Measurements from ENCODE around the gene RSRC1. TPM values are rescaled to one million over a fixed set of nuclear protein-coding genes. Genes with fewer than 3 reads are reported as not detected.

The RSRC1 gene
- total and polyA plus RNA-seq, 7 donors, result 12.9 to 27.2 (median 19.7) TPM

DNA sequence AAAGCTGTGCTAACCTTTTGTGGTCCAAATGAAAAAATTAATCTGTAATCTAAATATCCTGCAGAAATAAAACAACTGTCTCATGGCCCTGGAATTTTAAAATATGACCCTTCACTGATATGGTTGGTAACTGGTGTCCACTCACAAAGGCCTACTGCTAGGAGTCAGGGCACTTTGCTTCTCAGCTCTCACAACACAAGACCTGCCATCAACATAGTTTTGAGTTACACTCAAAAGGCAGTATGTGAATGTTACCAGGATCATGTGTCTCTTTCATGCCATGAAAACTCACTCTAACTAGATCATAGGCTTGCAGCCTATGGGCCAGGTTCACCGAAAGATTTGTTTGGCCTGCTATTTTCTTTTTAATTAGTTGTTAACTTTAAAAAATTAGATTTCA lies 451.1 kb downstream of the RSRC1 start:
- H3K9me3 ChIP-seq, result no peaks in the 10 kb centered on the region
- ATAC-seq (peak in 3 of 4 donors; percentile 42 to 81 (median 66)), DNase-seq (no peak)
- intact Hi-C loops (cut with DNase I), result no loop called here
- peaks cover 12% of the 10 kb centered on the region for H3K4me1 ChIP-seq
- H3K4me3 ChIP-seq, result no peak overlapping the region
- H3K27ac ChIP-seq, result peak overlapping the region; percentile 53
- 26 to 76% (median 35%) methylated on average over 1 of the region's 1 CpG for WGBS, 3 donors
- no peaks in the 10 kb centered on the region for H3K27me3 ChIP-seq (ENCODE audit: insufficient read depth in 3 of 3, low read length in 2 of 3)
- no peaks in the 10 kb centered on the region for H3K36me3 ChIP-seq (ENCODE audit: insufficient read depth in 1 of 2, low read depth in 1 of 2)
- TF ChIP-seq, protein P1, sequence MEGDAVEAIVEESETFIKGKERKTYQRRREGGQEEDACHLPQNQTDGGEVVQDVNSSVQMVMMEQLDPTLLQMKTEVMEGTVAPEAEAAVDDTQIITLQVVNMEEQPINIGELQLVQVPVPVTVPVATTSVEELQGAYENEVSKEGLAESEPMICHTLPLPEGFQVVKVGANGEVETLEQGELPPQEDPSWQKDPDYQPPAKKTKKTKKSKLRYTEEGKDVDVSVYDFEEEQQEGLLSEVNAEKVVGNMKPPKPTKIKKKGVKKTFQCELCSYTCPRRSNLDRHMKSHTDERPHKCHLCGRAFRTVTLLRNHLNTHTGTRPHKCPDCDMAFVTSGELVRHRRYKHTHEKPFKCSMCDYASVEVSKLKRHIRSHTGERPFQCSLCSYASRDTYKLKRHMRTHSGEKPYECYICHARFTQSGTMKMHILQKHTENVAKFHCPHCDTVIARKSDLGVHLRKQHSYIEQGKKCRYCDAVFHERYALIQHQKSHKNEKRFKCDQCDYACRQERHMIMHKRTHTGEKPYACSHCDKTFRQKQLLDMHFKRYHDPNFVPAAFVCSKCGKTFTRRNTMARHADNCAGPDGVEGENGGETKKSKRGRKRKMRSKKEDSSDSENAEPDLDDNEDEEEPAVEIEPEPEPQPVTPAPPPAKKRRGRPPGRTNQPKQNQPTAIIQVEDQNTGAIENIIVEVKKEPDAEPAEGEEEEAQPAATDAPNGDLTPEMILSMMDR (IDR thresholded peaks at IDR 0.05), result no peak

DNA sequence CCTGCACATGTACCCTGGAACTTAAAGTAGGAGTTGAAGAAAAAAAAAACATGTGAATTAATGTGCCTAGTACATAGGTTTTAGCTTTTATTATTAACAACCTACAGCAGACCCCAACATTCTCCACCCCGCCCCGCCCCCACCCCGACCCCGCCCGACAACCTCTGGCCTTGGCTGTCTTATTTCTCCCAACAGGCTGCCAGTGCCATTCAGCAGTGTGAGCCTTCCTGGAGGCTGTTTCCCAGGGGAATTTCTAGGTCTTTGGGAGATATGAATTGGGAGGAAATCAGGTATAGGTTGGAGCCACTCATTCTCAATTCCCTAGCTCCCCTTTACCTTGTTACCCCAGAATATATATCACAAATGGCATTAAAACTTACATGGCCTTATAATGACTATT lies 452.8 kb downstream of the RSRC1 start:
- no peak for ATAC-seq
- peaks cover 12% of the 10 kb centered on the region for H3K4me1 ChIP-seq
- WGBS, 3 donors, result 86 to 87% (median 87%) methylated on average over 5 of the region's 5 CpGs
- H3K36me3 ChIP-seq (ENCODE audit: insufficient read depth in 1 of 2, low read depth in 1 of 2), result no peaks in the 10 kb centered on the region
- no peak overlapping the region for H3K27ac ChIP-seq
- intact Hi-C loops (cut with DNase I), result no loop called here
- TF ChIP-seq, protein P1 (IDR thresholded peaks at IDR 0.05), result no peak
- DNase-seq, result no peak
- H3K27me3 ChIP-seq (ENCODE audit: insufficient read depth in 3 of 3, low read length in 2 of 3), result no peaks in the 10 kb centered on the region
- H3K9me3 ChIP-seq, result no peaks in the 10 kb centered on the region
- no peak overlapping the region for H3K4me3 ChIP-seq

DNA sequence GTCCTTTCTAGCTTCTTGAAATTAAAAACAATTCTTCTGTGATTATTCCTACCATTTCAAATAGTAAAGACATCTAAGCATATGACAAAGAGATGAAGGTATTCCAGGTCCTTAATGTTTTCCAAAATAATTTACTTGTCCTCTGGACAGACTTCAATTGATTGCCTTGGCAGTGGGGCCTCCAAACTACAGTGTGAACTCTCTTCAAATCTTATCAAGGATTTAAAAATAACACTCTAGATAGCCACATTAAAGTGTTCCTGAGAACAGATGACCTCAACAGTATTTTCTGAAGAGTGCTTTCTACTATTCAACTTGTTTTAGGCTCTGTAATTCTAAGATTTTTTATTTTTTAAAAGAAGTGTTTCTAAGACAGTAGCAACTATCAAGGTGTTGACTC lies 453.2 kb downstream of the RSRC1 start:
- no peak for DNase-seq
- H3K27ac ChIP-seq, result no peak overlapping the region
- peaks cover 12% of the 10 kb centered on the region for H3K4me1 ChIP-seq
- no peak overlapping the region for H3K4me3 ChIP-seq
- intact Hi-C loops (cut with DNase I), result no loop called here
- TF ChIP-seq, protein P1 (IDR thresholded peaks at IDR 0.05), result no peak
- H3K9me3 ChIP-seq, result no peaks in the 10 kb centered on the region
- no peak for ATAC-seq
- no peaks in the 10 kb centered on the region for H3K27me3 ChIP-seq (ENCODE audit: insufficient read depth in 3 of 3, low read length in 2 of 3)
- H3K36me3 ChIP-seq (ENCODE audit: insufficient read depth in 1 of 2, low read depth in 1 of 2), result no peaks in the 10 kb centered on the region

DNA sequence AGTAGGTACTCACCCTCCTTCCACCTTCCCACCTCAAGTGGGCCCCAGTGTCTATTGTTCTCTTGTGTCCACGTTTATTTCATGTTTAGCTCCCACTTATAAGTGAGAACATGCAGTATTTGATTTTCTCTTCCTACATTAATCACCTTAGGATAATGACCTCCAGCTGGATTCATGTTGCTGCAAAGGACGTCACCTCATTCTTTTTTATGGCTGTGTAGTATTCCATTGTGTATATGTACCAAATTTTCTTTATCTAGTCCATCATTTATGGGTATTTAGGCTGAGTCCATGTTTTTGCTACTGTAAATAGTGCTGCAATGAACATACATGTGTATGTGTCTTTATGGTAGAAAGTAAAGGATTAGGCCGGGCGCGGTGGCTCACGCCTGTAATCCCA lies 455.2 kb downstream of the RSRC1 start:
- Histone ChIP-seq H3K4me1 (peaks cover 15% of the 10 kb centered on the region), H3K9me3 (no peaks in the 10 kb centered on the region), H3K36me3 (ENCODE audit: insufficient read depth in 1 of 2, low read depth in 1 of 2) (no peaks in the 10 kb centered on the region), H3K27ac (no peak overlapping the region), H3K4me3 (no peak overlapping the region), H3K27me3 (ENCODE audit: insufficient read depth in 3 of 3, low read length in 2 of 3) (no peaks in the 10 kb centered on the region)
- ATAC-seq (no peak), DNase-seq (no peak)
- intact Hi-C loops (cut with DNase I), result no loop called here
- WGBS, 3 donors, result 93 to 96% (median 95%) methylated on average over 6 of the region's 6 CpGs
- TF ChIP-seq, protein P1 (IDR thresholded peaks at IDR 0.05), result no peak

GRCh38 chr3:158568784-158569183 lies 458.9 kb downstream of the RSRC1 start:
- Histone ChIP-seq H3K4me1 (peaks cover 9% of the 10 kb centered on the region), H3K36me3 (ENCODE audit: insufficient read depth in 1 of 2, low read depth in 1 of 2) (no peaks in the 10 kb centered on the region), H3K9me3 (no peaks in the 10 kb centered on the region), H3K27ac (peak overlapping the region; percentile 86), H3K4me3 (no peak overlapping the region), H3K27me3 (ENCODE audit: insufficient read depth in 3 of 3, low read length in 2 of 3) (no peaks in the 10 kb centered on the region)
- ATAC-seq (no peak), DNase-seq (no peak)
- TF ChIP-seq, protein P1 (IDR thresholded peaks at IDR 0.05), result no peak
- intact Hi-C loops (cut with DNase I), result no loop called here
- WGBS, 3 donors, result 84 to 89% (median 89%) methylated on average over 3 of the region's 3 CpGs
